IgD-negative memory B cell (primary cell): Measurements from ENCODE around the gene MYO15B. TPM values are rescaled to one million over a fixed set of nuclear protein-coding genes. Genes with fewer than 3 reads are reported as not detected.

ENCODE experiments used
- H3K27ac Mint-ChIP-seq, 3 donors: one replicate each; pipeline ENCODE4 v1.8.0; 2020 to 2022; ENCODE audit warnings: mild to moderate bottlenecking in 3 of 3, mixed read lengths in 3 of 3, moderate library complexity in 1 of 3
- H3K27me3 Mint-ChIP-seq: one replicate; pipeline ENCODE4 v1.8.0; 2021; ENCODE audit warnings: mixed read lengths
- H3K36me3 Mint-ChIP-seq: one replicate; pipeline ENCODE4 v1.8.0; 2020; ENCODE audit warnings: mild to moderate bottlenecking, mixed read lengths
- H3K4me1 Mint-ChIP-seq, 3 donors: one replicate each; pipeline ENCODE4 v1.8.0; 2020 to 2022; ENCODE audit warnings: mixed read lengths in 3 of 3, mild to moderate bottlenecking in 1 of 3
- H3K4me3 Mint-ChIP-seq, 4 donors: one replicate each; pipeline ENCODE4 v1.8.0; 2020 to 2022; ENCODE audit warnings: mild to moderate bottlenecking in 4 of 4, mixed read lengths in 4 of 4, moderate library complexity in 3 of 4
- H3K9me3 Mint-ChIP-seq, 3 donors: one replicate each; pipeline ENCODE4 v1.8.0; 2020 to 2021; ENCODE audit warnings: mixed read lengths in 3 of 3, mild to moderate bottlenecking in 1 of 3
- polyA plus RNA-seq: library from polyadenylated mRNA; unstranded; fragments of 300-500 nt; fragmentation: Illumina TruSeq; gene quantifications from one replicate; pipeline ENCODE4 v1.2.3, GENCODE V29; 2021

Gene MYO15B
- polyA plus RNA-seq, 1 donor from 2014 or later, result 2.4 TPM

- H3K27ac Mint-ChIP-seq, result peak overlapping the region in 1 of 3 donors; percentile 28
- H3K4me3 Mint-ChIP-seq, result peak overlapping the region in 1 of 4 donors; percentile 51
These were observed 13.7 kb downstream of the MYO15B start for GRCh38 chr17:75601057-75601987.

GRCh38 chr17:75602644-75603043 lies 15.0 kb downstream of the MYO15B start:
- no peaks in the 10 kb centered on the region for H3K27me3 Mint-ChIP-seq
- no peak overlapping the region for H3K27ac Mint-ChIP-seq
- H3K36me3 Mint-ChIP-seq, result no peaks in the 10 kb centered on the region
- peaks cover 0 to 3% (median 2%) of the 10 kb centered on the region in 3 donors for H3K4me1 Mint-ChIP-seq
- H3K9me3 Mint-ChIP-seq, result no peaks in the 10 kb centered on the region
- H3K4me3 Mint-ChIP-seq, result no peak overlapping the region

More at GRCh38 chr17:75601057-75601987, 13.7 kb downstream of the MYO15B start:
- peaks cover 0 to 3% (median 2%) of the 10 kb centered on the region in 3 donors for H3K4me1 Mint-ChIP-seq
- no peaks in the 10 kb centered on the region for H3K36me3 Mint-ChIP-seq
- H3K9me3 Mint-ChIP-seq, result no peaks in the 10 kb centered on the region
- no peaks in the 10 kb centered on the region for H3K27me3 Mint-ChIP-seq

- H3K9me3 Mint-ChIP-seq, result no peaks in the 10 kb centered on the region
- no peaks in the 10 kb centered on the region for H3K36me3 Mint-ChIP-seq
- peaks cover 0 to 3% (median 2%) of the 10 kb centered on the region in 3 donors for H3K4me1 Mint-ChIP-seq
- no peak overlapping the region for H3K4me3 Mint-ChIP-seq
- H3K27ac Mint-ChIP-seq, result no peak overlapping the region
- no peaks in the 10 kb centered on the region for H3K27me3 Mint-ChIP-seq
These were observed 15.5 kb downstream of the MYO15B start for GRCh38 chr17:75603123-75603522.

- Mint-ChIP-seq H3K27me3 (no peaks in the 10 kb centered on the region), H3K27ac (no peak overlapping the region), H3K4me1 (peaks cover 0 to 2% (median 2%) of the 10 kb centered on the region in 3 donors), H3K36me3 (no peaks in the 10 kb centered on the region), H3K9me3 (no peaks in the 10 kb centered on the region), H3K4me3 (no peak overlapping the region)
These were observed 16.6 kb downstream of the MYO15B start for GRCh38 chr17:75604034-75604695.

GRCh38 chr17:75605790-75606189 lies 18.2 kb downstream of the MYO15B start:
- Mint-ChIP-seq H3K36me3 (no peaks in the 10 kb centered on the region), H3K4me1 (peaks cover 0 to 2% (median 2%) of the 10 kb centered on the region in 3 donors), H3K27me3 (no peaks in the 10 kb centered on the region), H3K9me3 (no peaks in the 10 kb centered on the region), H3K4me3 (no peak overlapping the region), H3K27ac (no peak overlapping the region)

- Mint-ChIP-seq H3K27me3 (no peaks in the 10 kb centered on the region), H3K4me1 (no peaks in the 10 kb centered on the region), H3K27ac (peak overlapping the region in 1 of 3 donors; percentile 39), H3K36me3 (no peaks in the 10 kb centered on the region), H3K4me3 (no peak overlapping the region), H3K9me3 (no peaks in the 10 kb centered on the region)
These were observed 19.5 kb downstream of the MYO15B start for GRCh38 chr17:75607086-75607485.

- H3K36me3 Mint-ChIP-seq, result no peaks in the 10 kb centered on the region
- no peaks in the 10 kb centered on the region for H3K27me3 Mint-ChIP-seq
- H3K4me1 Mint-ChIP-seq, result no peaks in the 10 kb centered on the region
- H3K4me3 Mint-ChIP-seq, result no peak overlapping the region
- H3K9me3 Mint-ChIP-seq, result no peaks in the 10 kb centered on the region
- peak overlapping the region in 1 of 3 donors; percentile 57 for H3K27ac Mint-ChIP-seq
These were observed 22.7 kb downstream of the MYO15B start for GRCh38 chr17:75610103-75610984.

GRCh38 chr17:75611851-75612429 lies 24.3 kb downstream of the MYO15B start:
- H3K27ac Mint-ChIP-seq, result no peak overlapping the region
- peak overlapping the region in 1 of 4 donors; percentile 28 for H3K4me3 Mint-ChIP-seq
- no peaks in the 10 kb centered on the region for H3K9me3 Mint-ChIP-seq
- no peaks in the 10 kb centered on the region for H3K27me3 Mint-ChIP-seq
- no peaks in the 10 kb centered on the region for H3K36me3 Mint-ChIP-seq
- no peaks in the 10 kb centered on the region for H3K4me1 Mint-ChIP-seq

GRCh38 chr17:75612906-75613626 lies 25.5 kb downstream of the MYO15B start:
- Mint-ChIP-seq H3K27ac (no peak overlapping the region), H3K4me1 (no peaks in the 10 kb centered on the region), H3K9me3 (no peaks in the 10 kb centered on the region), H3K27me3 (no peaks in the 10 kb centered on the region), H3K36me3 (no peaks in the 10 kb centered on the region), H3K4me3 (no peak overlapping the region)

- Mint-ChIP-seq H3K27me3 (no peaks in the 10 kb centered on the region), H3K36me3 (no peaks in the 10 kb centered on the region), H3K27ac (no peak overlapping the region), H3K4me1 (no peaks in the 10 kb centered on the region), H3K9me3 (no peaks in the 10 kb centered on the region), H3K4me3 (no peak overlapping the region)
These were observed 26.4 kb downstream of the MYO15B start for GRCh38 chr17:75614006-75614405.

- Mint-ChIP-seq H3K4me3 (no peak overlapping the region), H3K9me3 (no peaks in the 10 kb centered on the region), H3K4me1 (no peaks in the 10 kb centered on the region), H3K27me3 (no peaks in the 10 kb centered on the region), H3K36me3 (no peaks in the 10 kb centered on the region), H3K27ac (no peak overlapping the region)
These were observed 27.1 kb downstream of the MYO15B start for GRCh38 chr17:75614556-75615270.

GRCh38 chr17:75615301-75615700 lies 27.7 kb downstream of the MYO15B start:
- Mint-ChIP-seq H3K27ac (no peak overlapping the region), H3K27me3 (no peaks in the 10 kb centered on the region), H3K4me1 (no peaks in the 10 kb centered on the region), H3K36me3 (no peaks in the 10 kb centered on the region), H3K9me3 (no peaks in the 10 kb centered on the region), H3K4me3 (no peak overlapping the region)

- no peaks in the 10 kb centered on the region for H3K4me1 Mint-ChIP-seq
These were observed 29.0 kb downstream of the MYO15B start for GRCh38 chr17:75616521-75617122.

More at GRCh38 chr17:75616521-75617122, 29.0 kb downstream of the MYO15B start:
- Mint-ChIP-seq H3K9me3 (no peaks in the 10 kb centered on the region), H3K36me3 (no peaks in the 10 kb centered on the region), H3K27me3 (no peaks in the 10 kb centered on the region), H3K4me3 (no peak overlapping the region), H3K27ac (no peak overlapping the region)
